ENCODE results near the gene UMODL1. TPM values are rescaled to one million over a fixed set of nuclear protein-coding genes. Genes with fewer than 3 reads are reported as not detected.

UMODL1 gene
- total and polyA plus RNA-seq, 8 donors, result 0.10 to 0.69 (median 0.48) TPM; not detected in 1

GRCh38 chr21:42162831-42163510 lies 91.9 kb downstream of the UMODL1 start:
- DNase-seq, result no peak
- H3K4me3 ChIP-seq, result no peak overlapping the region
- H3K27me3 ChIP-seq, result peaks cover 0 to 12% of the 10 kb centered on the region in 2 donors
- peak; percentile 6 for ATAC-seq
- H3K4me1 ChIP-seq, result peaks cover 0 to 3% of the 10 kb centered on the region in 2 donors
- no peaks in the 10 kb centered on the region for H3K36me3 ChIP-seq
- TF ChIP-seq CTCF (IDR thresholded peaks at IDR 0.05), result no peak
- intact Hi-C loops (cut with DNase I), result loop anchor here in 1 of 2 donors (10.0 kb wide), 1 partner anchor 92 kb away; no protein-coding TSS in a partner anchor
- no peak overlapping the region for H3K27ac ChIP-seq
- no peaks in the 10 kb centered on the region for H3K9me3 ChIP-seq

GRCh38 chr21:42163511-42163863 lies 92.4 kb downstream of the UMODL1 start:
- Histone ChIP-seq H3K36me3 (no peaks in the 10 kb centered on the region), H3K4me1 (peaks cover 0 to 3% of the 10 kb centered on the region in 2 donors), H3K27me3 (peaks cover 0 to 12% of the 10 kb centered on the region in 2 donors), H3K4me3 (no peak overlapping the region), H3K27ac (no peak overlapping the region), H3K9me3 (no peaks in the 10 kb centered on the region)
- no peak for TF ChIP-seq CTCF (IDR thresholded peaks at IDR 0.05)
- intact Hi-C loops (cut with DNase I), result loop anchor here in 1 of 2 donors (10.0 kb wide), 1 partner anchor 91 kb away; no protein-coding TSS in a partner anchor
- DNase-seq (no peak), ATAC-seq (no peak)

- DNase-seq, result peak in 1 of 4 donors; percentile 69
- no peak overlapping the region for H3K4me3 ChIP-seq
- H3K4me1 ChIP-seq, result peaks cover 0 to 3% of the 10 kb centered on the region in 2 donors
- H3K27me3 ChIP-seq, result peaks cover 0 to 12% of the 10 kb centered on the region in 2 donors
- H3K9me3 ChIP-seq, result no peaks in the 10 kb centered on the region
- H3K27ac ChIP-seq, result no peak overlapping the region
- intact Hi-C loops (cut with DNase I), result loop anchor here in 1 of 2 donors (10.0 kb wide), 1 partner anchor 91 kb away; no protein-coding TSS in a partner anchor
- ATAC-seq, result peak; percentile 91
- TF ChIP-seq CTCF (IDR thresholded peaks at IDR 0.05), result peak; percentile 23 to 71
- H3K36me3 ChIP-seq, result no peaks in the 10 kb centered on the region
Measured at GRCh38 chr21:42164064-42164789, 93.1 kb downstream of the UMODL1 start.

GRCh38 chr21:42164818-42165217 lies 93.7 kb downstream of the UMODL1 start:
- Histone ChIP-seq H3K27me3 (peaks cover 0 to 7% of the 10 kb centered on the region in 2 donors), H3K27ac (no peak overlapping the region), H3K36me3 (no peaks in the 10 kb centered on the region), H3K9me3 (no peaks in the 10 kb centered on the region), H3K4me1 (peaks cover 0 to 3% of the 10 kb centered on the region in 2 donors), H3K4me3 (no peak overlapping the region)
- DNase-seq (no peak), ATAC-seq (peak; percentile 16)
- intact Hi-C loops (cut with DNase I), result loop anchor here in 1 of 2 donors (10.0 kb wide), 1 partner anchor 90 kb away; no protein-coding TSS in a partner anchor
- no peak for TF ChIP-seq CTCF (IDR thresholded peaks at IDR 0.05)

- intact Hi-C loops (cut with DNase I), result loop anchor here in 1 of 2 donors (10.0 kb wide), 1 partner anchor 89 kb away; no protein-coding TSS in a partner anchor
- no peak for TF ChIP-seq CTCF (IDR thresholded peaks at IDR 0.05)
- Histone ChIP-seq H3K27ac (no peak overlapping the region), H3K4me1 (peaks cover 0 to 3% of the 10 kb centered on the region in 2 donors), H3K27me3 (no peaks in the 10 kb centered on the region), H3K4me3 (no peak overlapping the region), H3K36me3 (no peaks in the 10 kb centered on the region), H3K9me3 (no peaks in the 10 kb centered on the region)
- ATAC-seq (no peak), DNase-seq (no peak)
Measured at GRCh38 chr21:42165901-42166300, 94.8 kb downstream of the UMODL1 start.
